HG02840 (cell line): ENCODE data around the gene TANC2.
"Not testable (repeated sequence)": the region's sequence is repeated elsewhere in the genome, so short reads cannot be mapped to it uniquely, and the experiment has no call there.

Experiments used
- ATAC-seq: cut with Tn5 transposase; IDR thresholded peaks from one replicate; pipeline ENCODE4 v1.9.1; 2021; ENCODE audit warnings: mild to moderate bottlenecking, moderate library complexity, moderate number of reproducible peaks; ENCODE audit not compliant: unreplicated experiment, low FRiP score

Gene TANC2

GRCh38 chr17:62963296-62963695, 2.7 kb upstream of the TANC2 start:
- ATAC-seq: no peak

DNA sequence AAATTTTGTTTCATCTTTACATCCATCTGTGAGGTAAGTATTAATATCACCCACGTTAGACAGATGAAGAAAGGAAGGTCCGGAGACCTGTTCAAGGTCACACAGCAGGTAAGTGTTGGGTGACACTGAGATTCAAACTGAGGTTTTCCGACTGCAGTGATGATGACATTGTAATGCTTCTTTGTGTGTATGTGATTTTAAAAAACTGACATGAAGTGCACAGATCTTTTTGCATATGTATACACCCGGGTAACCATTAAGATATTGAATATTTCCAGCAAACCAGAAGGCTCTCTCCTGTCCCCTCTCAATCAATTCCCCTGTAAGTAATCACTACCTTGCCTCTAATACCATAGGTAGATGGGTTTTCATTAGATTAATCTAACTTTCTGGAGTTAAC, 1.5 kb upstream of the TANC2 start:
- ATAC-seq: no peak

DNA sequence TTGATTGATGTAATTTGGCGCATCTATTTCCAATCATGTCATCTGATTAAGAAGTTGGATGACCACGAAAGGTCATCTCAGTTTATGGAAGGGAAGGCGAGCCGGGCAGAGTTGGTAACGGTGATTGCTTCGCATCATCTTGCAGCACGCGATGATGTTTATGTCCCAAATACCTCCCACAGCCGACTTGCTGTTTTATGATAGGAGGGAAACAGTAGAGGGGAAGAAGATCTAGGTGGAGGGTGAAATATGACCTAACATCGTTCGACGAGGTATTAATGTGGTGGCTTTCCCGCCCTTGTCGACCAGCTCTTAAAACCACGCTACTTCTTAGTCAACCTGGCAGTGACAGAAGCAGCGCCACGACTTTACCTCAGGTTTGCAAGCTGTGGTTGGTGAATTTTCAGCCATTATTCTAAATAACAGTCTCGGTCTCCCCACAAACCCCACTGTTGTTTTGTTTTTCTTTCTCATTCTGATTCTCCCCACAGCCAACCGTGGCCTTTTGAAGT, 805 bp upstream of the TANC2 start:
- ATAC-seq: no peak

DNA sequence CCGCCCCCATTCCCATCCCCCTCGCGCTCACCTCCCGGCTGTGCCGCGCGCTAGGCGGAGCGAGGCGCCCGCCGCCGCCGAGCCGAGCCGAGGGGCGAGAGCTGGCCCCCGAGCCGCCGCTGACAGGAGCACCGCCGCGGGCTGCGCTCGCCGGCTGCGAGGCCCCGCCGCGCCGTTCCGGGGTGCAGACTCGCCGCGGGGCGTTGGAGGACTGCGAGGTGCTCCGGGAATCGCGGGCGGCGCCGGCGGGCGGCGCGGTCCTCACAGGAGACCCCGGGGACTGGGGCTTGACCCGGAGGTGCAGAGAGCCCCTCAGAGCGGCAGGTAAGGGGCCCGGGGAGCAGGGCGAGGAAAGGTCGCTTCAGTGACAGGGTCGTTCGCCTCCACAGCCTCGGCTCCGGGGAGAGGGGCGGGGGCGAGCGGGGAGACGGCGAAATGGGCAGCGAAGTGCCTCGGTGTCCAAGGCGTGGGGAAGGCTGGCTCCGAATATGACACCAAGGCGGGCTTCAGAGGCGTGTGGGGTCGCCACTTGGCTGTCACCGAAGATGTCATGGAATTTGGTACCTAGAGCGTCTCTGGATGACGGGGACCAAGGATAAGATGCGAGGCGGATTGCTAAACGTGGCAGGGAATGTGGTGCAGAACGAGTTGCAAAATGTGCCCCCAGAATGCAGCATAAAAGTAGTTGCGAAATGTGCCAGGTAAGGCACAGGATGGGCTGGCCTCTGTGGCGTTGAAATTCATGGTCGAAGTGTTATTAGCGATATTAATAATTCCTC, 580 bp downstream of the TANC2 start:
- no peak for ATAC-seq

DNA sequence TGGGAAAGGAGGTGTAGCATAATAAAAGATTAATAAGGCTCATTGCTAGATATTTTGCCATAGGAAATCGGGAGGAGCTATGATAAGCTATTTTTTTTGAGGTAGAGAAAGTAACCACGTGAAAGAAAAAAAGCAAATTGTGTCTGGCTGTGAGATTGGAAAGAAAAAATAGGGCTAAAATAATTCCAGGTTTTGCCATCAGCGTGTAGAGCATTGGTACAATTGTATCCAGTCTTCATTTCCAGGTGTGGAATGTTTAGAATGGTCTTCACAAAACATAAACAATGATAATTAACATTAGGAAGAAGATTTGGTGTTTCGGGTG, 1.1 kb downstream of the TANC2 start:
- ATAC-seq: no peak

GRCh38 chr17:62968445-62968923, 2.4 kb downstream of the TANC2 start:
- no peak for ATAC-seq

DNA sequence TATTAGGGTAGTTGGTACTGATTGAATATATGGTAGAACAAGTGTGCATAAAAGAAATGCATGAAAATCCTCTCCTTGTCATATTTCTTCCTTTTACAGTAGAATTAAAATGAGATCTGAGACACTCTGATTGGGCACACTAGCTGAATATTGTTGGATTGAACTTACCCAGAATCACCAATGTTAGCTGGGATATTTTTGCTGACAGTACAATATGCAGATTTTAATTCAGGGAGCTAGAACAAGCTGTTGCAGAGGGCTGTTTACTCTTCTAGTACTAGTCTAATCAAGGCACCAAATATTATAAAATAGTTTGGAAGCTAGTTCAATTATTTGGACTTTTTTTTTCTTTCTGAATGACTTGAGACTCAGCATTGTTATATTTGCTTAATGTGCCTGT, 4.6 kb downstream of the TANC2 start:
- ATAC-seq: no peak

DNA sequence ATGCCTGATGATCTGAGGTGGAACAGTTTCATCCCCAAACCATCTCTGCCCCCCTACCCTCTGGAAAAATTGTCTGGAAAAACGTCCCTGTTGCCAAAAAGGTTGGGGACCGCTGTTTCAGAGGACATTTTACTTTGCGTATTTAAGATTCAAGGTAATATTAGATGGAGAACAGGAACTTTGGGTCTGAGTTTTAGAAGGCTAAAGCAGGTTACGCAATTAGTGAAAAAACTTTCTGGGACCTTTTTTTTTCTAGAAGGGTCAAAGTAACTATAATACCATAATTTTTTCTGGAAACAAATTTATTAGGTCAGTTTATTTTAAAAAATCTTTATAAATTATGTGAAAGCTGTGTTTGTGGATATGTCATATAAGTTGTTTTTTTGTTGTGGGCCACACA, 5.8 kb downstream of the TANC2 start:
- ATAC-seq: no peak

DNA sequence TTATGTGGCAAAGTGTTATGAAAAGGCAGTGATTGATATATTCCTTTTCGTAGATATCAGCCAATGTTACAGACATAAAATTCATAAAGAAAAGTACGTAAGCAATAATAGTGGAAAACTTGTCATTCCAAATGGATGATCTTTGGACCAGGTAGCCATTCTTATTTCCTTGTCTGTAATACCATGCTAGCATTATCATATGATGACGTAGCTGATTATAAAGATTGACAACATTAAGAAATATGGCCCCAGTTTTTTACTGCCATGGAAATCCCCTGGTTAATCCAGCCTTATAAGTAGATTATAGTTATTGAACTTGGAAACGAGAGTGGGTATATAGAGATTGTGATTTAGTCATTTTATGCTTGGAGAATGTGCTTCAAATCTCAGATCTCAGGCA, 8.8 kb downstream of the TANC2 start:
- no peak for ATAC-seq

DNA sequence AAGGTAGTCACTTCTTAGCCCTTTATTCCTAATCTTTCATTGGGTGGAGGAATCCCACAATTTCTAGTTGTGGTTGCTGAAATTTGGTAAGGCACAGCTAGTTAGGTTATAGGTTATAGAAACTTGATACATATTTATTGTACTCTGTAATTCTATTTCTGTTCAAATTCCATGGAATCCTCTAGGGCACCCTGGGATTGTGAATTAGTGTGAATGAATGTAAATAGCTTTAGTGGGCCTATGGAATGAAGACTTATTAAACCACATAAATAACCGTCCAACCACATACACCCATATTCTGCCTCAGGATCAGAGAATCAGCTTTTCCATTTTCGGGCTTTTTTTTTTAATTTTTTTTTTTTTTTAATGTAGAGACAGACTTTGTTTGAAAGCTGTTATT, 9.2 kb downstream of the TANC2 start:
- ATAC-seq: no peak

GRCh38 chr17:62976643-62977231, 10.7 kb downstream of the TANC2 start:
- ATAC-seq: not testable (repeated sequence)

DNA sequence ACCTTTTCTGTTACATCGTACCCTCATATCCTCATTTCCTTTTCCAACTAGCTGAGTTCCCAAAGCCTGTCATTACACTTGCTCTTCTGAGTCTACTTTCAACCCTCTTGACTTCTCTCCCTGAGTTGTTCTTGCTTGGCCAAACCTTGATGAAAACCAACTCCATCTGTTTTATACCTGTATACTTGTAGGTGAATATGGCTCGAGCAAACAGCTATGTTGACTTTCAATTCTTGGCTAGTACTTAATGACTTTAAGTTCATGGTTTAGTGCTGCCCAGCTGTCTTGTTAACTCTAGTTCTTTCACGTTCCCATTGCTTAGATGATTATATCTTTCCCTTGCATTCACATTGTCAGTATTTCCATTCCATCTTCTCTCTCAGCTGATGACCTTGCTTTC, 14.8 kb downstream of the TANC2 start:
- no peak for ATAC-seq

DNA sequence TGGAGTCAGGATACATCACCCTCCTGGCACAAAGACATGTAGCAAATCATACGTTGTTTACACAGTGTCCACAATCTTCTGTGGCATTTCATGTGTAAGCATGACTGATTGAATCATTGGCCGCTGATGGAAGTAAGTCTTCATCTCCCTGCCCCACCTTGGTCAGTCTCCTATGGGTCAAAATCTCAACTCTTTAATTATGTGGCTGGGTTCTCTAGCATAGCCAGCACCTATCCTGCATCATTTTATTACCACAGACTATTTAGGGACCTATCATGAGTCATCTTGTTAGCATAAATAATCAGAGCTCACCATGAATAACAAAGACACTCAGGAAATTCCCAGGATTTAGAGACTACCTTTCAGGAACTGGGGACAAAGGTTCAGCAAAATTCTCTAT, 15.9 kb downstream of the TANC2 start:
- ATAC-seq: no peak

DNA sequence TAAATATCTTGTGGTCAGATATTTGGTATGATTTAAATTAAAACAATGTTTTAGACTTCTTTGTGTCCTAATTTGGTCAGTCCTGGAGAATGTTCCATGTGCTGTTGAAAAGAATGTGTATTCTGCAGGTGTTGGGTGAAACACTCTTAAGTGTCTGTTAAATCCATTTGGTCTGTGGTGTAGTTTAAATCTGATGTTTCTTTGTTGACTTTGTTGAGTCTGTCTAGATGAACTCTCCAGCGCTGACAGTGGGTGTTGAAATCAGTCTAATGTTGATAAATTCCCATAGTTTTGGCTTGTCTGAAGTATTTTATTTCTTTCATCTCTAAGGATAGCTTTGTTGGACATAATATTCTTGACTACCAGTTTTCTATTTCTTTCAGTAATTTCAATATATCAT, 18.8 kb downstream of the TANC2 start:
- ATAC-seq: no peak

GRCh38 chr17:62986549-62986948, 20.5 kb downstream of the TANC2 start:
- no peak for ATAC-seq

- no peak for ATAC-seq
Measured at GRCh38 chr17:62987136-62987535, 21.1 kb downstream of the TANC2 start.

- ATAC-seq: no peak
Measured at GRCh38 chr17:62989501-62989900, 23.5 kb downstream of the TANC2 start.

DNA sequence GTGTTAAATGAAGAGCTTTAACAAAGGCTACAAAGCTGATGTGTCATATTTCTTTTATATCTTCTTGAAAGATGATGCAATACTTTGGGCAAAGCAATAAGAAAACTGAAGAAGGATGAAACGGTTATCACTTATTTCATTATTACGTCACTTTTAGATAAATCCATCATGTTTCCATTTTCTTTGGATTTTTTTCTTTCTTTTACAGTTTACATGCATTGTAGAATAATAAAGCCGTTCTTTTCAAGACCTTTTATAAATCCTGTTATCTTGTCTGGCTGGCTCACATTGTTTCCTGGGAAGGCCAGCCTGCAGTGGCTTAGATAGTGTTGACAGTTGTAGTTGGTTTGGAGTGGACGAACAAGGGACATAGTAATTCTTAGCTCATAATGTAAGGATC, 28.9 kb downstream of the TANC2 start:
- ATAC-seq: no peak

DNA sequence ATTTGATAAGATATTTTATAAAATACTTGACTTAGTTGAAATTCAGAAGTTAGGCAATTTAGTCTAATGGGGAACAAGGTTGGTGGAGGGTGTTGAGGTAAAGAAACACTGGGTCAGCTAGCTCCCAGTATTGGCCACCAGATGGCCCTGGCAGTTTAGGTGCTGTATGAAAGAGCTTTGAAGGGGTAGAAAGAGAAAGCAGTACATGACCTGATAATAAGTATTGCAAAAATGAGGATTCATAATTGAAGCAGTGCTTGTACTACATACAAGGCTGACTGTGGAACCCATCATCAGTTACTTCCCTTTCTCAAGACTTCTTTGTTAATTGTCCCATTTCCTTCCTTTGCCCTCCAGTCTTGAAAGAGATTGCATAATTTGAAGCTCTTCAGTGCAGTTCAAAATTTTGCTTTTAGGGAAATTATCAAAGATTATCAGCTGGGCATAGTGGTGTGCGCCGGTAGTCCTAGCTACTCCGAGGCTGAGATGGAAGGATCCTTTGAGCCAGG, 29.4 kb downstream of the TANC2 start:
- ATAC-seq: no peak

GRCh38 chr17:62996221-62996620, 30.2 kb downstream of the TANC2 start:
- no peak for ATAC-seq

GRCh38 chr17:62998166-62998565, 32.1 kb downstream of the TANC2 start:
- ATAC-seq: no peak
